ENCODE data around the gene FPR1. TPM values are rescaled to one million over a fixed set of nuclear protein-coding genes. Genes with fewer than 3 reads are reported as not detected.

The FPR1 gene
- total and polyA plus RNA-seq, 2 of the 4 experiments (the other 2 are of a cell fraction), result not detected

DNA sequence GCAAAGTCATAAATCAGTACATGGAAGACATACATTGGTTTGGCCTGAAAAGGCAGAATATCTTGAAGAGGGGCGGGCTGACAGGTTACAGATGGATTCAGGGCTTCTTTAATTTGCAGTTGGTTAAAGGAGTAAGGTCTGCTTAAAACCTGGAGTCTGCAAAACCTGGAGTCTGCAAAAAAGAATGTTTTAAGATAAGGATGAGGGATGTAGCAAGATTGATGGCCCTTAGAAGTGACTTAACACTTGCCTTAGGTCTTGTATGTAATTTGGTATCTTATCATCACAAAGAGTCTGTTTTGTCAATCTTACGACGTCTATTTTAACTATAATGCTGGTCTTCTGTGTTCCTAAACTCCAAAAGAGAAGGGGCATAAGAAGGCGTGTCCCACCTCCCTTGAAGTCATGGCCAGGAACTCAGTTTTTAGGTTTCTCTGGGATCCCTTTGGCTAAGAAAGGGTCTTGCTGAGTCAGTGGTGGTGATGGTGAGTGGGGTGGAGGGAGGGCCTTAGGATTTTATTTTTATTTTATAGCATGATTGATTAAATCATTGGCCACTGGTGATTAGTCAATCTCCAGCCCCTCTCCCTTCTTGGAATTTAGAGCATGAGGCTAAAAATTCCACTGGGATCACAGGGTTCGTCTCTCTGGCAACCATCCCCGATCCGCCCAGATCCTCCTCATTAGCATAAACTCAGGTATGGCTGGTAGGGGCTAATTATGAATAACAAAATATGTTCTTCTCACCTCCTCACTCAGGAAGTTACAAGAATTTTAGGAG, 17.7 kb downstream of the FPR1 start:
- H3K79me1 ChIP-seq (ENCODE audit: low read depth in 1 of 2, low read length in 2 of 2), result no peaks in the 10 kb centered on the region
- no peaks in the 10 kb centered on the region for H4K20me1 ChIP-seq (ENCODE audit: insufficient read depth, low read length)
- H3K9ac ChIP-seq (ENCODE audit: low read depth, low read length), result no peak overlapping the region
- no CpG with 5 or more reads among the region's 7 CpGs for WGBS, 2 experiments (ENCODE audit: extremely low coverage in 2 of 2, insufficient read length in 1 of 2)
- no peak overlapping the region for H2AK9ac ChIP-seq (replicated peaks; ENCODE audit: low read depth, low read length, poor library complexity)
- H3K9me1 ChIP-seq (ENCODE audit: insufficient read depth, low read length), result no peaks in the 10 kb centered on the region
- ChIA-PET CTCF (no interaction called here), POLR2A (ENCODE audit: unreplicated experiment) (no interaction called here)
- intact Hi-C loops (cut with micrococcal nuclease) (no loop called here), in situ Hi-C loops (cut with MboI; ENCODE audit: low sequenced_read_pairs) (no loop called here), dilution Hi-C loops (cut with HindIII; ENCODE audit: low sequenced_read_pairs, unreplicated experiment) (no loop called here)
- H3K27ac ChIP-seq (ENCODE audit: insufficient read depth, low read length), result no peak overlapping the region
- no peak overlapping the region for H3K4me2 ChIP-seq (ENCODE audit: low read depth, low read length)
- H4K91ac ChIP-seq (ENCODE audit: insufficient read depth, low read depth, low read length), result no peak overlapping the region
- no peak overlapping the region for H4K8ac ChIP-seq (ENCODE audit: low read depth in 2 of 2, low read length in 2 of 2)
- no peak overlapping the region for H2BK20ac ChIP-seq (ENCODE audit: low read depth, low read length)
- BruUV-seq (replicated peaks), result no TSS peak
- TF ChIP-seq CEBPB (IDR thresholded peaks at IDR 0.05; ENCODE audit: low read depth, low read length), result no peak
- TF ChIP-seq, protein P1, sequence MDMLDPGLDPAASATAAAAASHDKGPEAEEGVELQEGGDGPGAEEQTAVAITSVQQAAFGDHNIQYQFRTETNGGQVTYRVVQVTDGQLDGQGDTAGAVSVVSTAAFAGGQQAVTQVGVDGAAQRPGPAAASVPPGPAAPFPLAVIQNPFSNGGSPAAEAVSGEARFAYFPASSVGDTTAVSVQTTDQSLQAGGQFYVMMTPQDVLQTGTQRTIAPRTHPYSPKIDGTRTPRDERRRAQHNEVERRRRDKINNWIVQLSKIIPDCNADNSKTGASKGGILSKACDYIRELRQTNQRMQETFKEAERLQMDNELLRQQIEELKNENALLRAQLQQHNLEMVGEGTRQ (IDR thresholded peaks at IDR 0.05; ENCODE audit: low read depth, low read length), result no peak
- no peak for TF ChIP-seq RAD21 (IDR thresholded peaks at IDR 0.05; ENCODE audit: low read length)
- TF ChIP-seq MAFK (IDR thresholded peaks at IDR 0.05; ENCODE audit: low read depth, low read length), result no peak
- no peak for TF ChIP-seq POLR2A (IDR thresholded peaks at IDR 0.05; ENCODE audit: low read depth, low read length)
- TF ChIP-seq RCOR1 (IDR thresholded peaks at IDR 0.05; ENCODE audit: insufficient replicate concordance, low read length), result no peak
- TF ChIP-seq, protein P2, sequence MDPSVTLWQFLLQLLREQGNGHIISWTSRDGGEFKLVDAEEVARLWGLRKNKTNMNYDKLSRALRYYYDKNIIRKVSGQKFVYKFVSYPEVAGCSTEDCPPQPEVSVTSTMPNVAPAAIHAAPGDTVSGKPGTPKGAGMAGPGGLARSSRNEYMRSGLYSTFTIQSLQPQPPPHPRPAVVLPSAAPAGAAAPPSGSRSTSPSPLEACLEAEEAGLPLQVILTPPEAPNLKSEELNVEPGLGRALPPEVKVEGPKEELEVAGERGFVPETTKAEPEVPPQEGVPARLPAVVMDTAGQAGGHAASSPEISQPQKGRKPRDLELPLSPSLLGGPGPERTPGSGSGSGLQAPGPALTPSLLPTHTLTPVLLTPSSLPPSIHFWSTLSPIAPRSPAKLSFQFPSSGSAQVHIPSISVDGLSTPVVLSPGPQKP (IDR thresholded peaks at IDR 0.05; ENCODE audit: borderline replicate concordance, low read depth, low read length), result no peak
- TF ChIP-seq FOS (IDR thresholded peaks at IDR 0.05; ENCODE audit: low read depth, low read length), result no peak
- no peak for TF ChIP-seq BHLHE40 (IDR thresholded peaks at IDR 0.05; ENCODE audit: low read depth, low read length)
- TF ChIP-seq NFE2L2 (IDR thresholded peaks at IDR 0.05; ENCODE audit: low read depth, low read length), result no peak
- TF ChIP-seq MAZ (IDR thresholded peaks at IDR 0.05; ENCODE audit: borderline replicate concordance, low read depth, low read length), result no peak
- TF ChIP-seq, protein P3, sequence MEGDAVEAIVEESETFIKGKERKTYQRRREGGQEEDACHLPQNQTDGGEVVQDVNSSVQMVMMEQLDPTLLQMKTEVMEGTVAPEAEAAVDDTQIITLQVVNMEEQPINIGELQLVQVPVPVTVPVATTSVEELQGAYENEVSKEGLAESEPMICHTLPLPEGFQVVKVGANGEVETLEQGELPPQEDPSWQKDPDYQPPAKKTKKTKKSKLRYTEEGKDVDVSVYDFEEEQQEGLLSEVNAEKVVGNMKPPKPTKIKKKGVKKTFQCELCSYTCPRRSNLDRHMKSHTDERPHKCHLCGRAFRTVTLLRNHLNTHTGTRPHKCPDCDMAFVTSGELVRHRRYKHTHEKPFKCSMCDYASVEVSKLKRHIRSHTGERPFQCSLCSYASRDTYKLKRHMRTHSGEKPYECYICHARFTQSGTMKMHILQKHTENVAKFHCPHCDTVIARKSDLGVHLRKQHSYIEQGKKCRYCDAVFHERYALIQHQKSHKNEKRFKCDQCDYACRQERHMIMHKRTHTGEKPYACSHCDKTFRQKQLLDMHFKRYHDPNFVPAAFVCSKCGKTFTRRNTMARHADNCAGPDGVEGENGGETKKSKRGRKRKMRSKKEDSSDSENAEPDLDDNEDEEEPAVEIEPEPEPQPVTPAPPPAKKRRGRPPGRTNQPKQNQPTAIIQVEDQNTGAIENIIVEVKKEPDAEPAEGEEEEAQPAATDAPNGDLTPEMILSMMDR (conservative IDR thresholded peaks at IDR 0.05; ENCODE audit: low read depth, low read length), result no peak
- no peak for TF ChIP-seq SMC3 (IDR thresholded peaks at IDR 0.05; ENCODE audit: low read depth, low read length)
- TF ChIP-seq CHD1 (IDR thresholded peaks at IDR 0.05; ENCODE audit: low read depth, low read length), result no peak
- no peak for TF ChIP-seq MXI1 (IDR thresholded peaks at IDR 0.05; ENCODE audit: borderline replicate concordance, low read depth, low read length)
- no peak for TF ChIP-seq RFX5 (IDR thresholded peaks at IDR 0.05; ENCODE audit: low read depth, low read length)
- H2BK15ac ChIP-seq (ENCODE audit: low read depth, low read length), result no peak overlapping the region
- no peak overlapping the region for H3K23ac ChIP-seq (ENCODE audit: low read depth, low read length)
- H2BK5ac ChIP-seq (ENCODE audit: low read depth, low read length, poor library complexity, severe bottlenecking), result no peak overlapping the region
- no peak overlapping the region for H2AFZ ChIP-seq (replicated peaks; ENCODE audit: low read length, poor library complexity)
- no peaks in the 10 kb centered on the region for H3K36me3 ChIP-seq (ENCODE audit: control insufficient read depth, insufficient read depth, low read length)
- H3K27me3 ChIP-seq (ENCODE audit: control insufficient read depth, insufficient read depth, low read length), result no peaks in the 10 kb centered on the region
- H3K18ac ChIP-seq (ENCODE audit: low read depth, low read length), result no peak overlapping the region
- no peak overlapping the region for H2AK5ac ChIP-seq (ENCODE audit: low read depth, low read length)
- ATAC-seq (ENCODE audit: low read depth) (no peak), DNase-seq (no peak)
- no peak overlapping the region for H3K56ac ChIP-seq (ENCODE audit: extremely low read depth, insufficient read depth, low read length)
- H3K14ac ChIP-seq (replicated peaks; ENCODE audit: low read depth, low read length), result no peak overlapping the region
- 0 out of 2 replicates have a peak, but pooled peaks cover 4% of the 10 kb centered on the region for H3K9me3 ChIP-seq (ENCODE audit: control insufficient read depth, insufficient read depth, low read length)
- no peak overlapping the region for H3K4ac ChIP-seq (ENCODE audit: low read depth, low read length)
- no peak overlapping the region for H4K5ac ChIP-seq (ENCODE audit: low read depth, low read length)
- H2BK120ac ChIP-seq (ENCODE audit: low read depth, low read length), result no peak overlapping the region
- no peak overlapping the region for H3K4me3 ChIP-seq (ENCODE audit: insufficient read depth, low read depth, low read length)
- no peaks in the 10 kb centered on the region for H3K4me1 ChIP-seq (ENCODE audit: control insufficient read depth, insufficient read depth, low read length)
